K562 (cell line): Measurements from ENCODE around the gene CFAP126. TPM values are rescaled to one million over a fixed set of nuclear protein-coding genes. Genes with fewer than 3 reads are reported as not detected.

Experiments used
- CHAMP1 ChIP-seq: fragments of 450-650 bp; IDR thresholded peaks from 2 replicates; pipeline ENCODE4 v1.6.1; 2016; ENCODE audit warnings: mild to moderate bottlenecking
- MAZ ChIP-seq, 2 experiments: fragments of 450-650 bp in 1 of 2; sonication (generic) in 1 of 2; formaldehyde crosslinking; IDR thresholded peaks in 1 of 2; conservative IDR thresholded peaks in 1 of 2; 2 replicates each; pipeline versions ENCODE4 v1.4.0 to v1.5.0; 2020; ENCODE audit warnings: mild to moderate bottlenecking in 1 of 2, missing genetic modification reagents in 1 of 2
- NCOA1 ChIP-seq: fragments of 450-650 bp; IDR thresholded peaks from 2 replicates; pipeline ENCODE4 v1.6.1; 2016; ENCODE audit warnings: low read depth
- NFE2 ChIP-seq: IDR thresholded peaks from 2 replicates; pipeline ENCODE4 v1.6.1; 2014; ENCODE audit warnings: antibody characterized with exemption, low read depth
- PRDM10 ChIP-seq: fragments of 450-650 bp; IDR thresholded peaks from 2 replicates; pipeline ENCODE4 v1.6.1; 2018; ENCODE audit not compliant: partially characterized antibody
- SIX5 ChIP-seq, 2 experiments: IDR thresholded peaks; 2 replicates each; pipeline ENCODE4 v1.6.1; 2011; ENCODE audit warnings: low read length in 2 of 2, borderline replicate concordance in 1 of 2, low read depth in 1 of 2, mild to moderate bottlenecking in 1 of 2, moderate library complexity in 1 of 2; ENCODE audit not compliant: insufficient read depth in 1 of 2
- U2AF1 ChIP-seq: fragments of 200-400 bp; formaldehyde crosslinking; optimal IDR thresholded peaks from 2 replicates; pipeline ENCODE3; 2017; ENCODE audit warnings: mild to moderate bottlenecking, low read depth, low read length, moderate library complexity
- YBX1 ChIP-seq: fragments of 450-650 bp; IDR thresholded peaks from 2 replicates; pipeline ENCODE4 v1.7.1; 2016; ENCODE audit warnings: mild to moderate bottlenecking
- ZBTB43 ChIP-seq: sonication (generic); formaldehyde crosslinking; IDR thresholded peaks from 2 replicates; pipeline ENCODE4 v1.8.0; 2023; ENCODE audit warnings: mild to moderate bottlenecking, missing genetic modification reagents
- ZNF407 ChIP-seq: fragments of 450-650 bp; IDR thresholded peaks from 2 replicates; pipeline ENCODE4 v1.6.1; 2016; ENCODE audit warnings: low read depth
- polyA plus RNA-seq, 8 experiments: library from polyadenylated mRNA; depleted of rRNA in 4 of 8; stranded (reverse) in 5 of 8; unstranded in 3 of 8; fragments of >200 nt; fragmentation: Nextera tagmentation in 2 of 8; fragmentation: Illumina TruSeq in 1 of 8; extraction: Ambion mirVana in 2 of 8; extraction: Trizol in 1 of 8; gene quantifications; 2 replicates each; pipeline versions ENCODE4 v1.2.1 to v1.2.3, GENCODE V29; 2011 to 2014; ENCODE audit warnings: inconsistent platforms in 1 of 8, missing spikeins in 1 of 8
- total RNA-seq, 7 experiments: library from RNA; depleted of rRNA in 6 of 7; stranded (reverse); fragments of >200 nt in 6 of 7; fragmentation: Illumina TruSeq in 2 of 7; extraction: Trizol in 2 of 7; gene quantifications; 2 replicates each; pipeline versions ENCODE4 v1.2.1 to v1.2.3, GENCODE V29; 2011 to 2021; ENCODE audit warnings: low replicate concordance in 1 of 7

CFAP126 gene
- total and polyA plus RNA-seq, 9 of the 15 experiments (the other 6 are each of a cell fraction or from before 2014, with no cell fraction given): not detected

GRCh38 chr1:161399257-161399998, 31.8 kb upstream of the CFAP126 start (continued):
- TF ChIP-seq PRDM10 (peak; percentile 82), ZBTB43 (CRISPR knock-in tag) (no peak), YBX1 (no peak), ZNF407 (peak; percentile 81), MAZ (CRISPR knock-in tag; conservative IDR thresholded peaks at IDR 0.05 in 1 of 2, IDR thresholded peaks at IDR 0.05 in 1 of 2) (peak; percentile 62 to 73), NFE2 (0 out of 2 replicates have a peak, but pooled peaks have one; percentile 7), CHAMP1 (peak; percentile 88), U2AF1 (no peak), NCOA1 (peak; percentile 84), SIX5 (IDR thresholded peaks at IDR 0.05; ENCODE audit: borderline replicate concordance in 1 of 2, insufficient read depth in 1 of 2, low read depth in 1 of 2, low read length in 2 of 2) (no peak)
